HepG2 (cell line): Measurements from ENCODE around the gene ADORA3. TPM values are rescaled to one million over a fixed set of nuclear protein-coding genes. Genes with fewer than 3 reads are reported as not detected.

ENCODE experiments used
- MIER2 ChIP-seq: IDR thresholded peaks from 2 replicates; pipeline ENCODE4 v1.6.1; 2016; ENCODE audit warnings: missing biosample characterization, missing genetic modification reagents
- TP53 ChIP-seq: sonication (generic); formaldehyde crosslinking; conservative IDR thresholded peaks from 2 replicates; pipeline ENCODE4 v1.4.0; 2020; ENCODE audit warnings: missing genetic modification reagents
- ZBTB20 ChIP-seq: sonication (generic); formaldehyde crosslinking; IDR thresholded peaks from 2 replicates; pipeline ENCODE4 v1.8.1; 2023; ENCODE audit warnings: missing genetic modification reagents, low read depth, mild to moderate bottlenecking, borderline replicate concordance
- ZBTB33 ChIP-seq: sonication (generic); formaldehyde crosslinking; IDR thresholded peaks from 2 replicates; pipeline ENCODE4 v1.4.0; 2020; ENCODE audit warnings: missing genetic modification reagents
- ZGPAT ChIP-seq: IDR thresholded peaks from 2 replicates; pipeline ENCODE4 v1.6.1; 2016; ENCODE audit warnings: mild to moderate bottlenecking
- ZNF781 ChIP-seq: sonication (generic); formaldehyde crosslinking; IDR thresholded peaks from 2 replicates; pipeline ENCODE4 v1.5.1; 2020; ENCODE audit warnings: borderline replicate concordance, mild to moderate bottlenecking, missing genetic modification reagents; ENCODE audit errors: not compliant biosample characterization
- ZNF784 ChIP-seq: sonication (generic); formaldehyde crosslinking; IDR thresholded peaks from 2 replicates; pipeline ENCODE4 v1.5.1; 2020; ENCODE audit warnings: missing genetic modification reagents, mild to moderate bottlenecking, borderline replicate concordance
- ZNF800 ChIP-seq: sonication (generic); formaldehyde crosslinking; IDR thresholded peaks from 2 replicates; pipeline ENCODE4 v1.4.0; 2020; ENCODE audit warnings: missing genetic modification reagents
- polyA plus RNA-seq, 8 experiments: library from polyadenylated mRNA; depleted of rRNA in 3 of 8; stranded (reverse) in 7 of 8; unstranded in 1 of 8; fragments of >200 nt; fragmentation: Illumina TruSeq in 4 of 8; extraction: Trizol in 4 of 8; gene quantifications; 2 replicates each; pipeline versions ENCODE4 v1.2.1 to v1.2.3, GENCODE V29; 2011 to 2016; ENCODE audit warnings: low read depth in 4 of 8, missing spikeins in 1 of 8, mixed read lengths in 1 of 8; ENCODE audit not compliant: insufficient read depth in 1 of 8
- total RNA-seq, 5 experiments: library from RNA; depleted of rRNA; stranded (reverse); fragments of >200 nt; fragmentation: Illumina TruSeq; extraction: Trizol; gene quantifications; 2 replicates each; pipeline ENCODE4 v1.2.3, GENCODE V29; 2016; ENCODE audit warnings: low read depth in 1 of 5

The ADORA3 gene
- total and polyA plus RNA-seq, 2 of the 13 experiments (the other 11 are each of a cell fraction or from before 2014, with no cell fraction given), result not detected

GRCh38 chr1:111483166-111483565 is 20.3 kb downstream of the ADORA3 start (continued):
- TF ChIP-seq ZBTB33 (CRISPR knock-in tag) (no peak), ZNF800 (CRISPR knock-in tag) (no peak), ZBTB20 (CRISPR knock-in tag) (no peak), ZGPAT (CRISPR knock-in tag) (no peak), ZNF781 (CRISPR knock-in tag) (no peak), ZNF784 (CRISPR knock-in tag) (no peak), MIER2 (CRISPR knock-in tag) (no peak), TP53 (CRISPR knock-in tag) (no peak)
